ENCODE data around the gene NDUFA11.

DNA sequence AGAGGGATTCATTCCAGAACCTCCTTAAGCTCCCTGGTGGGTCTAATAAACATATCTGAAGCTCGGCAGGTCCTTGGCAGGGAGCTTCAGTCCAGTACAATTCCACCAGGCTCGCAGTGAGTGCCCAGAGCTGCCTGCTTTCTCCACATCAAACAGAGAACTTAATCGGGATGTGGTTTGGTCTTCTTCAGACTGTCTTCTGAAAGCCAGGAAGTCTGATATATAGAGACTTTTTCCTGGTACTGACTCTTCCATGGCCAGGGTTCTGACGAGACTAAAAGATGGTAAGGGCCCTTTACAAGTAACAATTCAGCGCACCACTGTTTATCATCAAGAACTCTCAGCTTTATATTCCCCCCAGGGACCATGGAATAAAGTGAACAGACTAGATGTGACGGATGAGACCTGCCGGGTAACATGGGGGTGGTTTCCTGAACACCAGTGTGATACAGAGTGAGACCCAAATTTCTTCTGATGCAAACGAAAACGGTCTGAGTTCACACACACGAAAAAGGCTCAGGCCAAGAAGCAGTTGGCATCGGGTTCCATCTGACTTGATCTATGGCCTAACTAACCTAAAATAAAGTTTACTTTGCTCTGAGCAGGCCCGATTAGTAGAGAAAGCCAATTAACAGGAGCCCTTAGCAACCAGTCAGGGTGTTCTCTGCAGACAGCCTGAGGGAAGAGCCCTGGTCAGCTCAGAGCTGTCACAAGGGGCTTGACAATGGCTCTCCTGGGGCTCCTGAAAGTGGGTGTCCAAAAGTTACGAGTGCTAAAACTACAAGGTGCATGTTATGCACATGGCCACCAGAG lies 45.4 kb upstream of the NDUFA11 start:
- TF ChIP-seq, protein P1, sequence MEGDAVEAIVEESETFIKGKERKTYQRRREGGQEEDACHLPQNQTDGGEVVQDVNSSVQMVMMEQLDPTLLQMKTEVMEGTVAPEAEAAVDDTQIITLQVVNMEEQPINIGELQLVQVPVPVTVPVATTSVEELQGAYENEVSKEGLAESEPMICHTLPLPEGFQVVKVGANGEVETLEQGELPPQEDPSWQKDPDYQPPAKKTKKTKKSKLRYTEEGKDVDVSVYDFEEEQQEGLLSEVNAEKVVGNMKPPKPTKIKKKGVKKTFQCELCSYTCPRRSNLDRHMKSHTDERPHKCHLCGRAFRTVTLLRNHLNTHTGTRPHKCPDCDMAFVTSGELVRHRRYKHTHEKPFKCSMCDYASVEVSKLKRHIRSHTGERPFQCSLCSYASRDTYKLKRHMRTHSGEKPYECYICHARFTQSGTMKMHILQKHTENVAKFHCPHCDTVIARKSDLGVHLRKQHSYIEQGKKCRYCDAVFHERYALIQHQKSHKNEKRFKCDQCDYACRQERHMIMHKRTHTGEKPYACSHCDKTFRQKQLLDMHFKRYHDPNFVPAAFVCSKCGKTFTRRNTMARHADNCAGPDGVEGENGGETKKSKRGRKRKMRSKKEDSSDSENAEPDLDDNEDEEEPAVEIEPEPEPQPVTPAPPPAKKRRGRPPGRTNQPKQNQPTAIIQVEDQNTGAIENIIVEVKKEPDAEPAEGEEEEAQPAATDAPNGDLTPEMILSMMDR (IDR thresholded peaks at IDR 0.05): no peak
- TF ChIP-seq POLR2A (IDR thresholded peaks at IDR 0.05): no peak

Data from heart left ventricle (tissue), 13 donors.